Gastrocnemius medialis (tissue), 4 donors: ENCODE data around the gene PTX4. TPM values are rescaled to one million over a fixed set of nuclear protein-coding genes. Genes with fewer than 3 reads are reported as not detected.

Source experiments
- ATAC-seq, 2 donors: fragments of 150-250 bp; one replicate each; pipeline ENCODE4 v1.9.1; 2016
- DNase-seq, 2 donors: peaks; one replicate each; pipeline ENCODE4 v3.0.0-alpha.2; 2019
- H3K27ac ChIP-seq, 4 donors: fragments of 200-600 bp; sonication (generic); 1 replicate in 1 of 4; 2 replicates in 3 of 4; pipeline ENCODE4 v1.5.1; 2016 to 2018; ENCODE audit warnings: mild to moderate bottlenecking in 2 of 4, moderate library complexity in 1 of 4
- H3K27me3 ChIP-seq, 3 donors: fragments of 200-600 bp; sonication (generic) in 2 of 3; 1 replicate in 1 of 3; 2 replicates in 2 of 3; pipeline versions ENCODE4 v1.5.1 to v1.6.0; 2016 to 2019; ENCODE audit warnings: mild to moderate bottlenecking in 1 of 3, moderate library complexity in 1 of 3
- H3K36me3 ChIP-seq, 2 donors: fragments of 200-600 bp; sonication (generic) in 1 of 2; one replicate each; pipeline ENCODE4 v1.5.1; 2017 to 2018
- H3K4me1 ChIP-seq, 2 donors: fragments of 200-600 bp; sonication (generic) in 1 of 2; one replicate each; pipeline ENCODE4 v1.5.1; 2016 to 2017; ENCODE audit warnings: mild to moderate bottlenecking in 2 of 2
- H3K4me3 ChIP-seq, 4 donors: fragments of 200-600 bp; sonication (generic) in 3 of 4; 1 replicate in 1 of 4; 2 replicates in 3 of 4; pipeline ENCODE4 v1.5.1; 2016 to 2019; ENCODE audit warnings: mild to moderate bottlenecking in 2 of 4
- H3K9me3 ChIP-seq, 3 donors: fragments of 200-600 bp; sonication (generic) in 2 of 3; 1 replicate in 1 of 3; 2 replicates in 2 of 3; pipeline ENCODE4 v1.5.1; 2016 to 2019
- CTCF ChIP-seq, 5 experiments: fragments of 450-650 bp in 3 of 5; fragments of 200-600 bp in 2 of 5; sonication (generic) in 2 of 5; IDR thresholded peaks in 4 of 5; conservative IDR thresholded peaks in 1 of 5; 1 replicate in 4 of 5; 2 replicates in 1 of 5; pipeline ENCODE4 v1.5.1; 2016 to 2019; ENCODE audit warnings: antibody characterized with exemption in 5 of 5, mild to moderate bottlenecking in 3 of 5, moderate library complexity in 3 of 5
- POLR2A ChIP-seq, 2 donors: fragments of 450-650 bp; IDR thresholded peaks; one replicate each; pipeline ENCODE4 v1.6.1; 2017; ENCODE audit warnings: antibody characterized with exemption in 2 of 2, mild to moderate bottlenecking in 2 of 2, moderate library complexity in 2 of 2
- in situ Hi-C, 4 donors: fragments of 200-750 bp; cut with MboI; loops; one replicate each; pipeline versions ENCODE4 v1.15.0 to v1.8.0; 2017; ENCODE audit warnings: low sequenced_read_pairs in 4 of 4
- intact Hi-C: fragments of 100-400 bp; cut with DNase I; formaldehyde crosslinking; loops from one replicate; pipeline ENCODE4 v1.15.1; 2023; ENCODE audit warnings: low total_unique reads
- total RNA-seq, 4 donors: library from RNA; depleted of rRNA; stranded (reverse); fragments of >200 nt; gene quantifications; one replicate each; pipeline versions ENCODE4 v1.1.0 to v1.2.3, GENCODE V29; 2016

PTX4 gene
- total RNA-seq, 4 donors from 2014 or later = 0.41 TPM; not detected in 3

GRCh38 chr16:1495211-1495888 lies 6.6 kb upstream of the PTX4 start:
- peaks cover 15 to 20% of the 10 kb centered on the region in 2 donors for H3K4me1 ChIP-seq
- peaks cover 0 to 52% of the 10 kb centered on the region in 2 donors for H3K36me3 ChIP-seq
- H3K4me3 ChIP-seq = no peak overlapping the region
- intact Hi-C loops (loop anchor here (2.0 to 10.0 kb wide), 2 partner anchors 35 to 209 kb away; partner anchors contain the start of gene MAPK8IP3), in situ Hi-C loops (no loop called here)
- DNase-seq = no peak
- peak overlapping the region; percentile 84 to 98 (median 92) for H3K27ac ChIP-seq
- ATAC-seq = no peak
- no peaks in the 10 kb centered on the region for H3K27me3 ChIP-seq
- H3K9me3 ChIP-seq = no peaks in the 10 kb centered on the region
- no peak for TF ChIP-seq CTCF (IDR thresholded peaks at IDR 0.05 in 4 of 5, conservative IDR thresholded peaks at IDR 0.05 in 1 of 5)
- no peak for TF ChIP-seq POLR2A (IDR thresholded peaks at IDR 0.05)

- Histone ChIP-seq H3K27me3 (no peaks in the 10 kb centered on the region), H3K9me3 (no peaks in the 10 kb centered on the region), H3K4me3 (peak overlapping the region in 2 of 4 donors; percentile 78 to 81), H3K4me1 (peaks cover 15 to 20% of the 10 kb centered on the region in 2 donors), H3K36me3 (peaks cover 0 to 46% of the 10 kb centered on the region in 2 donors), H3K27ac (peak overlapping the region; percentile 84 to 98 (median 92))
- TF ChIP-seq POLR2A (IDR thresholded peaks at IDR 0.05) (no peak), CTCF (IDR thresholded peaks at IDR 0.05 in 4 of 5, conservative IDR thresholded peaks at IDR 0.05 in 1 of 5) (no peak)
- ATAC-seq (peak in 1 of 2 donors; percentile 23), DNase-seq (peak; percentile 26 to 56)
- in situ Hi-C loops = no loop called here
- intact Hi-C loops = loop anchor here (2.0 to 10.0 kb wide), 6 partner anchors 36 to 210 kb away; partner anchors contain the start of genes CRAMP1, IFT140 and MAPK8IP3
These were observed 6.0 kb upstream of the PTX4 start for GRCh38 chr16:1494711-1495110.

- ATAC-seq (peak; percentile 46 to 55), DNase-seq (peak; percentile 53 to 74)
- intact Hi-C loops (loop anchor here (2.0 to 10.0 kb wide), 6 partner anchors 37 to 211 kb away; partner anchors contain the start of genes CRAMP1, IFT140 and MAPK8IP3), in situ Hi-C loops (no loop called here)
- Histone ChIP-seq H3K9me3 (no peaks in the 10 kb centered on the region), H3K4me1 (peaks cover 15 to 20% of the 10 kb centered on the region in 2 donors), H3K36me3 (peaks cover 0 to 41% of the 10 kb centered on the region in 2 donors), H3K4me3 (peak overlapping the region; percentile 78 to 95 (median 83)), H3K27ac (peak overlapping the region; percentile 84 to 98 (median 92)), H3K27me3 (no peaks in the 10 kb centered on the region)
- TF ChIP-seq POLR2A (IDR thresholded peaks at IDR 0.05) (no peak), CTCF (IDR thresholded peaks at IDR 0.05 in 4 of 5, conservative IDR thresholded peaks at IDR 0.05 in 1 of 5) (peak; percentile 27 to 69 (median 58))
These were observed 5.4 kb upstream of the PTX4 start for GRCh38 chr16:1494129-1494640.

- no peaks in the 10 kb centered on the region for H3K27me3 ChIP-seq
- peak overlapping the region; percentile 78 to 95 (median 83) for H3K4me3 ChIP-seq
- H3K27ac ChIP-seq = peak overlapping the region; percentile 84 to 98 (median 92)
- peaks cover 0 to 36% of the 10 kb centered on the region in 2 donors for H3K36me3 ChIP-seq
- no peaks in the 10 kb centered on the region for H3K9me3 ChIP-seq
- DNase-seq = no peak
- H3K4me1 ChIP-seq = peaks cover 15 to 20% of the 10 kb centered on the region in 2 donors
- intact Hi-C loops = loop anchor here (1.0 to 10.0 kb wide), 8 partner anchors 18 to 211 kb away; partner anchors contain the start of genes CLCN7, CRAMP1, IFT140 and MAPK8IP3
- ATAC-seq = peak; percentile 3 to 13
- TF ChIP-seq CTCF (IDR thresholded peaks at IDR 0.05 in 4 of 5, conservative IDR thresholded peaks at IDR 0.05 in 1 of 5) = no peak
- no peak for TF ChIP-seq POLR2A (IDR thresholded peaks at IDR 0.05)
- in situ Hi-C loops = no loop called here
These were observed 5.0 kb upstream of the PTX4 start for GRCh38 chr16:1493746-1494094.
